ENCODE results near the gene RSBN1L.

The RSBN1L gene

GRCh38 chr7:77736991-77737390 lies 40.7 kb downstream of the RSBN1L start:
- H3K9me3 ChIP-seq (ENCODE audit: control insufficient read depth, low read depth, low read length): no peaks in the 10 kb centered on the region
- H3K9ac ChIP-seq (ENCODE audit: low read length): no peak overlapping the region
- H3K4me3 ChIP-seq (ENCODE audit: low read length): no peak overlapping the region
- peaks cover 5% of the 10 kb centered on the region for H3K36me3 ChIP-seq (ENCODE audit: control insufficient read depth, low read depth, low read length)
- H3K27me3 ChIP-seq (ENCODE audit: control insufficient read depth, insufficient read depth, low read length): no peaks in the 10 kb centered on the region
- no peaks in the 10 kb centered on the region for H3K4me1 ChIP-seq (ENCODE audit: control insufficient read depth, low read depth, low read length)
- no peak overlapping the region for H3K27ac ChIP-seq (ENCODE audit: low read length)

GRCh38 chr7:77738382-77738781 lies 42.1 kb downstream of the RSBN1L start:
- no peak overlapping the region for H3K4me3 ChIP-seq (ENCODE audit: low read length)
- no peaks in the 10 kb centered on the region for H3K27me3 ChIP-seq (ENCODE audit: control insufficient read depth, insufficient read depth, low read length)
- H3K9me3 ChIP-seq (ENCODE audit: control insufficient read depth, low read depth, low read length): no peaks in the 10 kb centered on the region
- H3K36me3 ChIP-seq (ENCODE audit: control insufficient read depth, low read depth, low read length): peaks cover 5% of the 10 kb centered on the region
- H3K4me1 ChIP-seq (ENCODE audit: control insufficient read depth, low read depth, low read length): no peaks in the 10 kb centered on the region
- no peak overlapping the region for H3K27ac ChIP-seq (ENCODE audit: low read length)
- H3K9ac ChIP-seq (ENCODE audit: low read length): no peak overlapping the region

- H3K4me1 ChIP-seq (ENCODE audit: control insufficient read depth, low read depth, low read length): no peaks in the 10 kb centered on the region
- H3K9me3 ChIP-seq (ENCODE audit: control insufficient read depth, low read depth, low read length): no peaks in the 10 kb centered on the region
- no peak overlapping the region for H3K9ac ChIP-seq (ENCODE audit: low read length)
- peaks cover 5% of the 10 kb centered on the region for H3K36me3 ChIP-seq (ENCODE audit: control insufficient read depth, low read depth, low read length)
- H3K4me3 ChIP-seq (ENCODE audit: low read length): no peak overlapping the region
- H3K27me3 ChIP-seq (ENCODE audit: control insufficient read depth, insufficient read depth, low read length): no peaks in the 10 kb centered on the region
- no peak overlapping the region for H3K27ac ChIP-seq (ENCODE audit: low read length)
Observed at GRCh38 chr7:77738871-77739270, 42.6 kb downstream of the RSBN1L start.

- Histone ChIP-seq H3K9ac (ENCODE audit: low read length) (no peak overlapping the region), H3K4me1 (ENCODE audit: control insufficient read depth, low read depth, low read length) (no peaks in the 10 kb centered on the region), H3K36me3 (ENCODE audit: control insufficient read depth, low read depth, low read length) (peaks cover 5% of the 10 kb centered on the region), H3K9me3 (ENCODE audit: control insufficient read depth, low read depth, low read length) (no peaks in the 10 kb centered on the region), H3K27ac (ENCODE audit: low read length) (no peak overlapping the region), H3K27me3 (ENCODE audit: control insufficient read depth, insufficient read depth, low read length) (no peaks in the 10 kb centered on the region), H3K4me3 (ENCODE audit: low read length) (no peak overlapping the region)
Observed at GRCh38 chr7:77740257-77740656, 44.0 kb downstream of the RSBN1L start.

- H3K9me3 ChIP-seq (ENCODE audit: control insufficient read depth, low read depth, low read length): no peaks in the 10 kb centered on the region
- H3K36me3 ChIP-seq (ENCODE audit: control insufficient read depth, low read depth, low read length): peaks cover 1% of the 10 kb centered on the region
- no peak overlapping the region for H3K9ac ChIP-seq (ENCODE audit: low read length)
- no peak overlapping the region for H3K4me3 ChIP-seq (ENCODE audit: low read length)
- H3K27me3 ChIP-seq (ENCODE audit: control insufficient read depth, insufficient read depth, low read length): no peaks in the 10 kb centered on the region
- H3K4me1 ChIP-seq (ENCODE audit: control insufficient read depth, low read depth, low read length): no peaks in the 10 kb centered on the region
- no peak overlapping the region for H3K27ac ChIP-seq (ENCODE audit: low read length)
Observed at GRCh38 chr7:77743518-77743917, 47.3 kb downstream of the RSBN1L start.

GRCh38 chr7:77745746-77746145 lies 49.5 kb downstream of the RSBN1L start:
- Histone ChIP-seq H3K4me3 (ENCODE audit: low read length) (no peak overlapping the region), H3K36me3 (ENCODE audit: control insufficient read depth, low read depth, low read length) (peaks cover 7% of the 10 kb centered on the region), H3K9ac (ENCODE audit: low read length) (no peak overlapping the region), H3K4me1 (ENCODE audit: control insufficient read depth, low read depth, low read length) (no peaks in the 10 kb centered on the region), H3K9me3 (ENCODE audit: control insufficient read depth, low read depth, low read length) (no peaks in the 10 kb centered on the region), H3K27ac (ENCODE audit: low read length) (no peak overlapping the region), H3K27me3 (ENCODE audit: control insufficient read depth, insufficient read depth, low read length) (no peaks in the 10 kb centered on the region)

- Histone ChIP-seq H3K27ac (ENCODE audit: low read length) (no peak overlapping the region), H3K9ac (ENCODE audit: low read length) (no peak overlapping the region), H3K4me1 (ENCODE audit: control insufficient read depth, low read depth, low read length) (no peaks in the 10 kb centered on the region), H3K27me3 (ENCODE audit: control insufficient read depth, insufficient read depth, low read length) (no peaks in the 10 kb centered on the region), H3K9me3 (ENCODE audit: control insufficient read depth, low read depth, low read length) (no peaks in the 10 kb centered on the region), H3K4me3 (ENCODE audit: low read length) (no peak overlapping the region), H3K36me3 (ENCODE audit: control insufficient read depth, low read depth, low read length) (peaks cover 7% of the 10 kb centered on the region)
Observed at GRCh38 chr7:77746164-77746823, 50.0 kb downstream of the RSBN1L start.

- no peak overlapping the region for H3K4me3 ChIP-seq (ENCODE audit: low read length)
- H3K27ac ChIP-seq (ENCODE audit: low read length): no peak overlapping the region
- no peak overlapping the region for H3K9ac ChIP-seq (ENCODE audit: low read length)
- H3K27me3 ChIP-seq (ENCODE audit: control insufficient read depth, insufficient read depth, low read length): no peaks in the 10 kb centered on the region
- H3K4me1 ChIP-seq (ENCODE audit: control insufficient read depth, low read depth, low read length): no peaks in the 10 kb centered on the region
- no peaks in the 10 kb centered on the region for H3K9me3 ChIP-seq (ENCODE audit: control insufficient read depth, low read depth, low read length)
- peaks cover 7% of the 10 kb centered on the region for H3K36me3 ChIP-seq (ENCODE audit: control insufficient read depth, low read depth, low read length)
Observed at GRCh38 chr7:77746824-77747165, 50.5 kb downstream of the RSBN1L start.

GRCh38 chr7:77747178-77747577 lies 50.9 kb downstream of the RSBN1L start:
- Histone ChIP-seq H3K9ac (ENCODE audit: low read length) (no peak overlapping the region), H3K9me3 (ENCODE audit: control insufficient read depth, low read depth, low read length) (no peaks in the 10 kb centered on the region), H3K27me3 (ENCODE audit: control insufficient read depth, insufficient read depth, low read length) (no peaks in the 10 kb centered on the region), H3K36me3 (ENCODE audit: control insufficient read depth, low read depth, low read length) (peaks cover 9% of the 10 kb centered on the region), H3K4me3 (ENCODE audit: low read length) (no peak overlapping the region), H3K27ac (ENCODE audit: low read length) (no peak overlapping the region), H3K4me1 (ENCODE audit: control insufficient read depth, low read depth, low read length) (no peaks in the 10 kb centered on the region)

- Histone ChIP-seq H3K9ac (ENCODE audit: low read length) (no peak overlapping the region), H3K27ac (ENCODE audit: low read length) (no peak overlapping the region)
Observed at GRCh38 chr7:77747718-77748117, 51.5 kb downstream of the RSBN1L start.

GRCh38 chr7:77752016-77752415 lies 55.8 kb downstream of the RSBN1L start:
- no peak overlapping the region for H3K4me3 ChIP-seq (ENCODE audit: low read length)
- H3K27ac ChIP-seq (ENCODE audit: low read length): no peak overlapping the region
- H3K9me3 ChIP-seq (ENCODE audit: control insufficient read depth, low read depth, low read length): no peaks in the 10 kb centered on the region
- no peaks in the 10 kb centered on the region for H3K27me3 ChIP-seq (ENCODE audit: control insufficient read depth, insufficient read depth, low read length)
- no peaks in the 10 kb centered on the region for H3K4me1 ChIP-seq (ENCODE audit: control insufficient read depth, low read depth, low read length)
- peaks cover 11% of the 10 kb centered on the region for H3K36me3 ChIP-seq (ENCODE audit: control insufficient read depth, low read depth, low read length)
- no peak overlapping the region for H3K9ac ChIP-seq (ENCODE audit: low read length)

More at GRCh38 chr7:77747718-77748117, 51.5 kb downstream of the RSBN1L start:
- Histone ChIP-seq H3K36me3 (ENCODE audit: control insufficient read depth, low read depth, low read length) (peaks cover 11% of the 10 kb centered on the region), H3K4me3 (ENCODE audit: low read length) (no peak overlapping the region), H3K9me3 (ENCODE audit: control insufficient read depth, low read depth, low read length) (no peaks in the 10 kb centered on the region), H3K27me3 (ENCODE audit: control insufficient read depth, insufficient read depth, low read length) (no peaks in the 10 kb centered on the region), H3K4me1 (ENCODE audit: control insufficient read depth, low read depth, low read length) (no peaks in the 10 kb centered on the region)

- Histone ChIP-seq H3K4me1 (ENCODE audit: control insufficient read depth, low read depth, low read length) (no peaks in the 10 kb centered on the region), H3K4me3 (ENCODE audit: low read length) (no peak overlapping the region), H3K27me3 (ENCODE audit: control insufficient read depth, insufficient read depth, low read length) (no peaks in the 10 kb centered on the region), H3K9ac (ENCODE audit: low read length) (no peak overlapping the region), H3K36me3 (ENCODE audit: control insufficient read depth, low read depth, low read length) (peaks cover 11% of the 10 kb centered on the region), H3K27ac (ENCODE audit: low read length) (no peak overlapping the region), H3K9me3 (ENCODE audit: control insufficient read depth, low read depth, low read length) (no peaks in the 10 kb centered on the region)
Observed at GRCh38 chr7:77753173-77753572, 56.9 kb downstream of the RSBN1L start.

Data from iPS-18a (cell line).